K562 (cell line): ENCODE measurements around the gene PDCD7. TPM values are rescaled to one million over a fixed set of nuclear protein-coding genes. Genes with fewer than 3 reads are reported as not detected.

Source experiments
- CBFA2T3 ChIP-seq: fragments of 450-650 bp; IDR thresholded peaks from 2 replicates; pipeline ENCODE4 v1.6.1; 2017
- CBX1 ChIP-seq: sonication (generic); IDR thresholded peaks from 2 replicates; pipeline ENCODE4 v1.6.1; 2016; ENCODE audit warnings: antibody characterized with exemption, low read depth, mild to moderate bottlenecking
- ETS2 ChIP-seq: IDR thresholded peaks from 2 replicates; pipeline ENCODE4 v1.6.1; 2016; ENCODE audit warnings: borderline replicate concordance, missing genetic modification characterization, mild to moderate bottlenecking, moderate library complexity, missing compliant biosample characterization; ENCODE audit not compliant: poor library complexity, severe bottlenecking
- GTF2E2 ChIP-seq: fragments of 200-800 bp; sonication (Bioruptor generic); IDR thresholded peaks from 2 replicates; pipeline ENCODE4 v1.6.1; 2016; ENCODE audit warnings: missing genetic modification characterization, missing compliant biosample characterization
- PTTG1 ChIP-seq: fragments of 450-650 bp; IDR thresholded peaks from 2 replicates; pipeline ENCODE4 v1.6.1; 2016; ENCODE audit warnings: low read depth, mild to moderate bottlenecking, missing genetic modification characterization, missing compliant biosample characterization
- RBM17 ChIP-seq: fragments of 200-400 bp; formaldehyde crosslinking; IDR thresholded peaks from 2 replicates; pipeline ENCODE4 v1.6.1; 2017; ENCODE audit warnings: low read depth, mild to moderate bottlenecking, low read length, borderline replicate concordance
- SRF ChIP-seq, 2 experiments: fragments of 250-450, 450-650 bp in 1 of 2; sonication (Bioruptor Pico) in 1 of 2; sonication (generic) in 1 of 2; formaldehyde crosslinking; IDR thresholded peaks; 2 replicates each; pipeline versions ENCODE4 v1.5.0 to v1.5.1; 2020 to 2022; ENCODE audit warnings: mild to moderate bottlenecking in 1 of 2, missing genetic modification reagents in 1 of 2
- ZBED1 ChIP-seq: IDR thresholded peaks from 2 replicates; pipeline ENCODE4 v1.6.1; 2014
- ZKSCAN1 ChIP-seq: fragments of 150-350 bp; IDR thresholded peaks from 2 replicates; pipeline ENCODE4 v1.6.1; 2016; ENCODE audit warnings: low read depth, low read length
- ZNF143 ChIP-seq: sonication (generic); formaldehyde crosslinking; IDR thresholded peaks from 2 replicates; pipeline ENCODE4 v1.9.0; 2022; ENCODE audit warnings: mild to moderate bottlenecking, missing genetic modification reagents
- ZNF41 ChIP-seq: fragments of 250-450 bp; sonication (Bioruptor Pico); conservative IDR thresholded peaks from 2 replicates; pipeline ENCODE4 v1.4.0; 2020; ENCODE audit warnings: mild to moderate bottlenecking
- ZNF780A ChIP-seq: fragments of 250-450 bp; sonication (Bioruptor Pico); IDR thresholded peaks from 2 replicates; pipeline ENCODE4 v1.5.0; 2021; ENCODE audit warnings: mild to moderate bottlenecking
- polyA plus RNA-seq, 8 experiments: library from polyadenylated mRNA; depleted of rRNA in 4 of 8; stranded (reverse) in 5 of 8; unstranded in 3 of 8; fragments of >200 nt; fragmentation: Nextera tagmentation in 2 of 8; fragmentation: Illumina TruSeq in 1 of 8; extraction: Ambion mirVana in 2 of 8; extraction: Trizol in 1 of 8; gene quantifications; 2 replicates each; pipeline versions ENCODE4 v1.2.1 to v1.2.3, GENCODE V29; 2011 to 2014; ENCODE audit warnings: inconsistent platforms in 1 of 8, missing spikeins in 1 of 8
- total RNA-seq, 7 experiments: library from RNA; depleted of rRNA in 6 of 7; stranded (reverse); fragments of >200 nt in 6 of 7; fragmentation: Illumina TruSeq in 2 of 7; extraction: Trizol in 2 of 7; gene quantifications; 2 replicates each; pipeline versions ENCODE4 v1.2.1 to v1.2.3, GENCODE V29; 2011 to 2021; ENCODE audit warnings: low replicate concordance in 1 of 7
- TF ChIP-seq, protein P1 (sequence below): fragments of 250-450 bp; sonication (Bioruptor Pico); IDR thresholded peaks from 2 replicates; pipeline ENCODE4 v1.5.0; 2021; ENCODE audit warnings: mild to moderate bottlenecking, moderate library complexity
- TF ChIP-seq, protein P2 (sequence below): fragments of 200-800 bp; sonication (Bioruptor generic); IDR thresholded peaks from 2 replicates; pipeline ENCODE4 v1.6.1; 2017; ENCODE audit warnings: missing genetic modification characterization, missing compliant biosample characterization
- TF ChIP-seq, protein P3 (sequence below), 2 experiments: fragments of 450-650 bp in 1 of 2; sonication (generic) in 1 of 2; formaldehyde crosslinking in 1 of 2; IDR thresholded peaks in 1 of 2; conservative IDR thresholded peaks in 1 of 2; 2 replicates each; pipeline versions ENCODE4 v1.6.1 to v1.8.1; 2016 to 2023; ENCODE audit warnings: mild to moderate bottlenecking in 2 of 2, moderate library complexity in 2 of 2, inconsistent platforms in 1 of 2, missing genetic modification reagents in 1 of 2

PDCD7 gene
- total and polyA plus RNA-seq, 9 of the 15 experiments (the other 6 are each of a cell fraction or from before 2014, with no cell fraction given): 11.8 to 30.2 (median 18.8) TPM

DNA sequence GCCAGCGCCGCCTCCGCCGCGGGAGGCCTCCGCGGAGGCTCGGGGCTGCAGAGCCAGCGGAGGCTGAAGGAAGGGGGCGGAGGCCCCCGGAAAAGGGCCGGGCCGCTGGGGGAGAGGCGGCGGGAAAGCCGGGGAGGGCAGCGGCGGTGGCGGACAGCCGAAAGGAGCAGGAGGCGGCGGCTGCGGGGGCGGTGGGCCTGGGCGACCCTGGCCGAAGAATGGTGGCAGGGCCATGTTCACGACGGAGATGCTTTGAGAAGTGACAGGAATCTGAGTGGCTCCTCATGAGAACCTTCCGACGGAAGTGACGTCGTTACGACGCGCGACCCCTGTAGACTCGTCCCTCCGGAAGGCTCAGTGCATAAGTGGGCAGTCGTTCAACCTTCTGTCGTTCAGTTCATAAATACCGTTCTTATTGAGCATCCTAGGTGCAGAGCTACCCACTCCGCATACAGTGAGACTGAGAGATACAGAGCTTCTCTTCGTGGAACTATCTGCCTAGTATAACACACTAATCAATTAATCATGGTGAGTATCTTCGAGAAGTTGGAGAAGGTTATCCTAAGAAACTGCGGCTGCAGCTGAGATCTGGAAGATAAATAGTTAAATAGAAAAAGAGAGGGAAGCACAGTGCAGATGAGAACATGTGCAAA lies at the start of gene PDCD7 (continued):
- TF ChIP-seq, protein P1, sequence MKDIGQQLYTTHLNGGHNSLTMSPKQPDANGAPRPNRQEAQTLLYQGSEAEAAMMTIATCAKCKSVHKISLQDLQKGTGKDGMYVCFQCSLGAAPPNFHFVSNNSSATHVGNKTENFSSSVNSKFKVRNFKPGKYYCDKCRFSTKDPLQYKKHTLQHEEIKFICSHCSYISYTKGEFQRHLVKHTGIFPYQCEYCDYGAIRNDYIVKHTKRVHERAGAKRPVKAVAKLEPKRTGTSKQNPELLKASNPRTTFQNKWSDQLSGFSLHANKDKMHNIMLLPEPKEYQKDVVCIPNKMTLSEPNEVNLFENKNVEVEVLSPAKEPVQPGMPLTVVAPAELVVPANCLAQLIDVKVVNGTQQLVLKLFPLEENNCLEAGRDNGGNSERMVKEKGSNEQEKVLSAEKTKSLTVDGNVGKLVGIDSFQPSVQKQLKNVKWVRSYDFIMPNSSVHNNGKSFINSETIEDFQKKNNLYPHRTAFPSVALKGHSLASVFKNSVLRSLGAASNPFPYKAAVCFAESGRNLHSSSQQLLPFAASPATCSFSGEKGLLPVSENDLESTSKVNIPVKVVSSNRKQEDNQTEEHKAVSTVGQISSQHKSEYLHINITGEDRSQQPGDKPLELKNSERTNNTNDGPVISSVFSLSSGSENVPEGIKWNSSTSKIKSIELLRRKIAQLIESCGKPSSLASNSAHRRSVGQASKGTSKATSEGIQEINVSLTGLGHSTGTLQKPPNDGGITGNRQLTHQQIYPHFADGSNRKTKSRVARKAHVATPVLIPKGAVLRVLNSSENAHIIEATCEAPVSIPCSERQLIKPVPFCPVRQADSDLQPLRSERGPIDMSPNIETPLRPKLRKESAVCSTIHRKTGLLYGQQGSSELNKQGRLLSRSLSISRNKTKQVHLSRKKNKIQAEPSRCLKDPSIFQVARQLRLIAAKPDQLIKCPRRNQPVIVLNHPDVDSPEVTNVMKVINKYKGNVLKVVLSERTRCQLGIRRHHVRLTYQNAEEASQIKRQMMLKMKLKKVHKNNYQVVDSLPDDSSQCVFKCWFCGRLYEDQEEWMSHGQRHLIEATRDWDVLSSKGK: no peak
- no peak for TF ChIP-seq CBX1
- no peak for TF ChIP-seq ZBED1
- TF ChIP-seq ZKSCAN1: no peak
- peak; percentile 81 for TF ChIP-seq GTF2E2
- TF ChIP-seq, protein P2, sequence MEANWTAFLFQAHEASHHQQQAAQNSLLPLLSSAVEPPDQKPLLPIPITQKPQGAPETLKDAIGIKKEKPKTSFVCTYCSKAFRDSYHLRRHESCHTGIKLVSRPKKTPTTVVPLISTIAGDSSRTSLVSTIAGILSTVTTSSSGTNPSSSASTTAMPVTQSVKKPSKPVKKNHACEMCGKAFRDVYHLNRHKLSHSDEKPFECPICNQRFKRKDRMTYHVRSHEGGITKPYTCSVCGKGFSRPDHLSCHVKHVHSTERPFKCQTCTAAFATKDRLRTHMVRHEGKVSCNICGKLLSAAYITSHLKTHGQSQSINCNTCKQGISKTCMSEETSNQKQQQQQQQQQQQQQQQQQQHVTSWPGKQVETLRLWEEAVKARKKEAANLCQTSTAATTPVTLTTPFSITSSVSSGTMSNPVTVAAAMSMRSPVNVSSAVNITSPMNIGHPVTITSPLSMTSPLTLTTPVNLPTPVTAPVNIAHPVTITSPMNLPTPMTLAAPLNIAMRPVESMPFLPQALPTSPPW (CRISPR knock-in tag): peak; percentile 89
- no peak for TF ChIP-seq ETS2 (tag)
- TF ChIP-seq RBM17: no peak
- TF ChIP-seq ZNF41: no peak
- TF ChIP-seq ZNF143 (CRISPR knock-in tag): no peak
- no peak for TF ChIP-seq ZNF780A (CRISPR knock-in tag)
- TF ChIP-seq SRF (CRISPR knock-in tag; IDR thresholded peaks at IDR 0.05): no peak
- no peak for TF ChIP-seq CBFA2T3
- TF ChIP-seq, protein P3, sequence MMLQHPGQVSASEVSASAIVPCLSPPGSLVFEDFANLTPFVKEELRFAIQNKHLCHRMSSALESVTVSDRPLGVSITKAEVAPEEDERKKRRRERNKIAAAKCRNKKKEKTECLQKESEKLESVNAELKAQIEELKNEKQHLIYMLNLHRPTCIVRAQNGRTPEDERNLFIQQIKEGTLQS (IDR thresholded peaks at IDR 0.05): no peak
- TF ChIP-seq, protein P3 (CRISPR knock-in tag; conservative IDR thresholded peaks at IDR 0.05): no peak
- TF ChIP-seq PTTG1 (tag): no peak
